Bone marrow (tissue), 2 donors: Measurements from ENCODE around the gene CDRT15.
"Not testable (repeated sequence)": the region's sequence is repeated elsewhere in the genome, so short reads cannot be mapped to it uniquely, and the experiment has no call there.

Source experiments
- DNase-seq, 2 donors: peaks; one replicate each; lab custom pipeline; 2025; lab: John Stamatoyannopoulos, UW

CDRT15 gene

GRCh38 chr17:14236762-14237161 lies at the start of gene CDRT15:
Gene CDRT15, minus strand, starts transcription at chr17:14236862. Its CDS starts 29 bp downstream, at chr17:14236833.
- DNase-seq = not testable (repeated sequence)

DNA sequence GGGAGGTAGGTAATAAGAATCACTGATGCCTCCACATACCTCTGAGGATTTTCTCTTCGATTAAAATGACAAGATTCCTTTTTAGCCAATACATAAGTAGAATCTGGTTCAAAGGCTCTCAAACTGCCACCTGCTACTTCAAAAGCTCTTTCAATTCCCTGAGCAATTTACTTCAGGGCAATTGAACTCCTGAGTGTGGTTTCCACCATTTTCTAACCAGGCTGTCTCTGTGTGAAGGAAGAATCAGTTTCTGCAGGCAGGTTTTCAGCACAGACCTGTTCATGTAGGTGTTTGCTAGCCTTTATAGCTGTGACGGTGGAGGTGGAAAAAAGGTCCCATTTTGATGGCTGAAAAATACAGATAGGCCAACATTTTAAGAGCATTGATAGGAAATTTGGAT lies 46.1 kb upstream of the CDRT15 start:
- no peak for DNase-seq

GRCh38 chr17:14281530-14281929 lies 44.9 kb upstream of the CDRT15 start:
- no peak for DNase-seq

- no peak for DNase-seq
Measured at GRCh38 chr17:14276535-14277250, 40.0 kb upstream of the CDRT15 start.

DNA sequence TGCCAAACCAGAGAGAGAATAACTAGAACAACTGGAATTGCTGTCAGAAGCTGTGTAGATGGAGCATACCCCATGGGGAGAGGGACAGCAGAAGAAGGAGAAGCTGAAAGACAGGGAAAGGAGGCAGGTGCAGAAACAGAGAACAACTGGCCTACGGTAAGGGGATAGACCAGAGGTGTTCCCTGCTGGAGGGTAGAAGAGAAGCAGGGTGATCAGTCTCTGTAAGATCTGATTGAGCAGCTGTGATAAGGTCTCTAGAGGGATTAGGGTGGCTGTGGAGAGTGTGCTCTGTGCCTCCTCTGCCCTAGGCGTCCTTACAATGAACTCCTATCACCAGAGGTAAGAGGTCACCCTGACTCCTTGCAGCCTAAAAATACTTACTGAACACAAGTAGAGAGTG lies 33.8 kb upstream of the CDRT15 start:
- DNase-seq = no peak

GRCh38 chr17:14269473-14269872 lies 32.8 kb upstream of the CDRT15 start:
- no peak for DNase-seq

DNA sequence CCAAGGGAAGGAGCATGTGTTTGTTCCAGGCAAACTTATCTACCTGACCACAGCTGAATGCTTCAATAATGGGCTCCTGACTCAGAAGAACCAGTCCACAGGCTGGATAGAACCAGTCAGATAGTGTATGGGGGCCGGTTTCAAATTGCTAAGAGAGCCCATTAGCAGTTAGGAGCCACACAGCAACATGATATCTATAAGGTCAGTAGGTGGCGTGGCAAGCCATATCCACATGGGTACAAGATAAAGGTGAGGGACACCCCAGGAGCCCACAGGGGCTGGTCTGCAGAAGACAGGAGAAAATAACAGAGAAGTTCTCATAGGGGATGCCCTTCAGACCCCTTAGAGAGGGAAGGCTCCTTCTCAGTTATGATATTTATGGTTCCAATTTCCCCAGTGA lies 31.6 kb upstream of the CDRT15 start:
- DNase-seq = no peak

DNA sequence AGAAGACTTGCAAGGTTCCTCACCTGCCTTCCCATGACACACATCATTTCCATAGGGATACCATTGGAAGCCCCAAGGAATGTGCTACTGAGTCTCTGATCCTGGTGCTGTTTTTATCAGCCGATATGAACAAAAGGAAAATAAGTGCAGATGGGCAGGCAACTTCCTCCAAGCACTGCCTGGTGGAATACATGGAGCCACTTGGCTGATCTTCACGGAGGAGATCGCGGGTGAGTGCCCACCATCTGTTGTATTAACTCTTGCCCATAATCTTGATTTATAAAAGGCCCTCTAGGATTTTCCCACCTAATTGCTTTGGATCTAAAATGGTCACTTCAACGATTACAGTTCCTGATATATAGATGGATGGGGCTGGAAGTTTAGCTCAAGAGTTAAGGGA lies 24.7 kb upstream of the CDRT15 start:
- no peak for DNase-seq

DNA sequence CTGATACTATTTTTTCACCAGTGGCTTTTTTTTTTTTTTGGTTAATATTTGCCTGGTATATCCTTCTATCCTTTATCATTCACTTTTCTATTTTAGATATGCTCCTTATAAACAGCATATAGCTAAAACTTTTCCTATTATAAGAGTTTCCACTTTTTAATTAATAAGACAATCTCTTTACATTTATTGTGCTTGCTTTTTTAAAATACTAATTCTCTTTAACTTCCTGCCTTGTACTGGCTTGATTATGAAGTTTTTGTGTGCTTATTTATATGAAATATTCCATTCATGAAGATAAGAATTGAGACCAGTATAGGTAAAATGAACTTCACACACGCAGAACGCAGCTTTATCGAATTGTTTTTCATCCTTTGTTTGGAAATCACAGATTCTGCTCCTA lies 9.0 kb upstream of the CDRT15 start:
- DNase-seq = no peak

DNA sequence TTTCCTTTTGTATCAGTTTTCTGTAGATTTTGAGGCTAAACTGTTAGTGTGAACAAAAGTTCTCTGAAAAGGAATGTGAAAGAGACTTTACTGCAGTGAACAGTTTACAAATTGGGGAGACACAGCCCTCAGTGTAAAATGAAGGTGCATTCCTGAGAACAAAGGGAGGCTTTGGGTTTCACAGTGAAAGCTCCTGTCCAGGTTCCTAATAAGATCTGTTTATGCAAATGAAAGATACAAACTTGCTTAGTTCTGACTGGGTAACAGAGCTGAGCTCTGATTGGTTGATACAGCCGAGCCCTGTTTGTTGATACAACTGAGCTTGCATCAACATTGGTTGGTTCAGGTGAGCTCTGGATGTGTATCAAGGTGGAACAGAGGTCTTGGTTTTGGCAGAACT lies 8.3 kb upstream of the CDRT15 start:
- no peak for DNase-seq

DNA sequence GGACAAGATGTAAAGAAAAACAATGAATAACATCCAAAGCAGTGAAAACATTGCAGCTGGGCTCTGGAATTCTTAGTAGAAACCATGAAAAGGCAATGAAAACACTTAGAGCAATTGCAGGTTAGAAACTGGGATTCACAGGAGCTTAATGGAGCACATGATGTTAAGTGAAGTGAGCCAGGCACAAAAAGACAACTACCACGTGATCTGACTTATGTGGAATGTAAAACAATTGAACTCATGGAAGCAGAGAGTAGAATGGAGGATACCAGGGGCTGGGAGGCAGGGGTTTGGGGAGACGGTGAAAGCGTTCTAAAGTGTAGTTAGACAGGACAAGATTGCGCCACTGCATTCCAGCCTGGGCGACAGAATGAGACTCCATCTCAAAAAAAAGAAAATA lies 2.6 kb upstream of the CDRT15 start:
- DNase-seq = not testable (repeated sequence)

DNA sequence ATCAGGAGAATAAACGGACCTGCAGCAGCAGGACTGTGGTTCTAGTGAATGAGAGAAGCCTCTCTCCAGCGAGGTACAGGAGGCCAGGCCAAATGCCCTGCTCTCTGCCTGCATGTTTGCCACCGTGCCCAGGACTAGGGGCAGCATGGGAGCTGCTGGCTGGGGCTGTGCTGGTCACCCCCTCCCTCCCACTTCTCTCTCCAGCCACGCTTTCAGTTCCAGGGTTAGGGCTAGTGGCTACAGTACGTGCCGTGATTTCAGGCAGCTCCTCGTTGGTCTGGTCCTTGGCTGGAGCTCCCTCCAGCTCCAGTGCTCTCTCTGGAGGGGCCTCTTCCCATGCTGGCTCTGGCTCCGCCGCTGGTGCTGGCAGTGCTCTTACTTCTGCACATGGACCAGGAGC lies 630 bp downstream of the CDRT15 start:
- DNase-seq = not testable (repeated sequence)

GRCh38 chr17:14235047-14235446 lies 1.6 kb downstream of the CDRT15 start:
- not testable (repeated sequence) for DNase-seq

- not testable (repeated sequence) for DNase-seq
Measured at GRCh38 chr17:14231187-14231586, 5.5 kb downstream of the CDRT15 start.

GRCh38 chr17:14228903-14229302 lies 7.8 kb downstream of the CDRT15 start:
- DNase-seq = no peak

GRCh38 chr17:14227052-14227451 lies 9.6 kb downstream of the CDRT15 start:
- no peak for DNase-seq

DNA sequence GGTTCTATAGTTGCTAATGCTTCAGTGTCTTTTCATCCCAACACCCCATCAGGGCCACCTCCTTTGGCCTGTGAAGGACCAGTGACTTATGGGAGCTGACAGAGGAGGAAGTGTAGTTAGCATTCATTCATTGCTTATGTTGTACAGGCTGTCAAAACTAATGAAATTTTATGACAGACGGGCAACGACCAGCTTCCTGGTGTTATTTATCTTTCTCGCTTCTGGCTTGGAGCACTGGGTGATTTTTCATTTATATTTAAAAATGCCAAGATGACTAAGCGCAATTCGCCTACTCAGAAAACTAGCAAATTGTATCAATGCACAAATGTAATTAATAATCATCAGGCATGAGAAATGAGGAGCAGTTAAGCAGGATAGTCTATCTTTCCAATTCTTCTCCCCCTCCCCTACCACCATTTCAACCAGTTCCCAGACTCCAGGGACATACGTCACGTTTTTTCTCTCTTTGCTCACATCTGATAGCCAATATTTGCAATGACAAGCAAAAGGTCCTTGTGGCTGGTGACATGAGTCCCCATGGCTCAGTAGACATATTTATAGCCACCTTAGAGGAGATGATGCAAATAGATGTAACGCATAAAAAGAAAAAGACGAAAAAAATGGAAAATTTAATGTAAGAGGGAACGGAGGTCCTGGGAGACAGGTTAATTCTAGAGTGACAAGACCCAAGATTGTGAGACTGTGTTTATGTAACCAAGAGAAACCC lies 11.2 kb downstream of the CDRT15 start:
- no peak for DNase-seq

GRCh38 chr17:14222611-14223010 lies 14.1 kb downstream of the CDRT15 start:
- no peak for DNase-seq

GRCh38 chr17:14214271-14214670 lies 22.4 kb downstream of the CDRT15 start:
- no peak for DNase-seq

- DNase-seq = no peak
Measured at GRCh38 chr17:14212401-14212800, 24.3 kb downstream of the CDRT15 start.

GRCh38 chr17:14211801-14212200 lies 24.9 kb downstream of the CDRT15 start:
- no peak for DNase-seq

- DNase-seq = no peak
Measured at GRCh38 chr17:14211246-14211645, 25.4 kb downstream of the CDRT15 start.

GRCh38 chr17:14209215-14209614 lies 27.4 kb downstream of the CDRT15 start:
- DNase-seq = no peak

DNA sequence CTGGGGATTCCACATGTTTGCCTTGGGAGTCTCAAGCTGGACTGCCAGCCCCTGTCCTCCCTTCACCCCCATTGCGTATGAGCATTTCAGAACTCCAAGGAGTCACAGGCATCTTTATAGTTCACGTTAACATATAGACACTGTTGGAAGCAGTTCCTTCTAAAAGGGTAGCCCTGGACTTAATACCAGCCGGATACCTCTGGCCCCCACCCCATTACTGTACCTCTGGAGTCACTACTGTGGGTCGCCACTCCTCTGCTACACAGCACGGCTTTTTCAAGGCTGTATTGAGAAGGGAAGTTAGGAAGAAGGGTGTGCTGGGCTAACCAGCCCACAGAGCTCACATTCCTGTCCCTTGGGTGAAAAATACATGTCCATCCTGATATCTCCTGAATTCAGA lies 28.9 kb downstream of the CDRT15 start:
- DNase-seq = no peak
